ENCODE results near the gene C3orf33.
A peak's percentile ranks its signal among the peaks of the same experiment; 100 is the strongest.

DNA sequence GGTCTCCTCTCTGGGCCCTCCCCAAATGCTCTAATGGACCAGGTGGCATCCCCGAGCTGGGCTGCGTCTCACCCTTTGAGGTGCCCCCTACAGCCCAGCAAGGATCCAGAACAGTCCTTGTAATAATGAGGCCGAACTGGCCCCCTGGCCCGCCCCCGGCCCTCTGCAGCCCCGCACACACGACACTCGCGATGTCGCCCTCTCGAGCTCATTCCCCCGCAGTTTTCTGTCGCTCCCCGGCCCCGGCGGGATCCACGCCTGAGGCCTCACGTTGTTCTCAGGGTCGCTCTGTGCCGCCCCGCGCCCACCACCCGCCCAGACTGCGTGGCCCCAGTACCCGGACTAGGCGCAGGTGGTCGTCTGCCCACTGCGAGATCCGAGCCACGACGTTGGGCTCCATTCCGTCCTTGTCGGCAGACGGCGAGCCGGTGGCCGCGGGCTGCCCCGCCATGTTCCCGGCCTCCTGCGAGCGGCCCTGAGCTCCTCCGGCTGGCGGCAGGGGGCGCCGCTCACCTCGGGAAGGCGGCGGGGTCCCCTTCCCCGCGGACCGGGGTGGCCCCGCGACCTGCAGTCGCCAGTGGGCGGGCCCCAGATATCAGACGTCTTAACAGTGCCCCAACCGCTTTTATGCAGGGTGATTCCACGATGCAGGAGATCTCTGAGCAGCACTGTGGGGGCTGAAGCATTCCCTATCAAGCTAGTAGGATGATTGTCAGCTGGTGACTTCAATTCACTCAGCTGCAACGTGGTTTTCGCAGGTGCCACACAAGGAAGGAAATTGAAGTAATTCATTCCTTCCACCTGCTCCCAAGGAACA lies at the start of gene C3orf33:
- TF ChIP-seq TCF7 (IDR thresholded peaks at IDR 0.05; ENCODE audit: low read depth) (no peak), FOXP1 (IDR thresholded peaks at IDR 0.05) (no peak), FOXP1 (CRISPR knock-in tag; IDR thresholded peaks at IDR 0.05) (no peak), HNRNPUL1 (IDR thresholded peaks at IDR 0.05; ENCODE audit: low read depth, low read length) (no peak), ZNF670 (CRISPR knock-in tag; IDR thresholded peaks at IDR 0.05; ENCODE audit: borderline replicate concordance) (peak; percentile 82; the same call in 1 of the 2 replicates), POLR2G (IDR thresholded peaks at IDR 0.05; ENCODE audit: low read depth, low read length) (peak; percentile 57; the same call in 1 of the 2 replicates), CCAR2 (optimal IDR thresholded peaks at IDR 0.05; ENCODE audit: low read depth, low read length) (no peak)
- TF ChIP-seq, protein P1, sequence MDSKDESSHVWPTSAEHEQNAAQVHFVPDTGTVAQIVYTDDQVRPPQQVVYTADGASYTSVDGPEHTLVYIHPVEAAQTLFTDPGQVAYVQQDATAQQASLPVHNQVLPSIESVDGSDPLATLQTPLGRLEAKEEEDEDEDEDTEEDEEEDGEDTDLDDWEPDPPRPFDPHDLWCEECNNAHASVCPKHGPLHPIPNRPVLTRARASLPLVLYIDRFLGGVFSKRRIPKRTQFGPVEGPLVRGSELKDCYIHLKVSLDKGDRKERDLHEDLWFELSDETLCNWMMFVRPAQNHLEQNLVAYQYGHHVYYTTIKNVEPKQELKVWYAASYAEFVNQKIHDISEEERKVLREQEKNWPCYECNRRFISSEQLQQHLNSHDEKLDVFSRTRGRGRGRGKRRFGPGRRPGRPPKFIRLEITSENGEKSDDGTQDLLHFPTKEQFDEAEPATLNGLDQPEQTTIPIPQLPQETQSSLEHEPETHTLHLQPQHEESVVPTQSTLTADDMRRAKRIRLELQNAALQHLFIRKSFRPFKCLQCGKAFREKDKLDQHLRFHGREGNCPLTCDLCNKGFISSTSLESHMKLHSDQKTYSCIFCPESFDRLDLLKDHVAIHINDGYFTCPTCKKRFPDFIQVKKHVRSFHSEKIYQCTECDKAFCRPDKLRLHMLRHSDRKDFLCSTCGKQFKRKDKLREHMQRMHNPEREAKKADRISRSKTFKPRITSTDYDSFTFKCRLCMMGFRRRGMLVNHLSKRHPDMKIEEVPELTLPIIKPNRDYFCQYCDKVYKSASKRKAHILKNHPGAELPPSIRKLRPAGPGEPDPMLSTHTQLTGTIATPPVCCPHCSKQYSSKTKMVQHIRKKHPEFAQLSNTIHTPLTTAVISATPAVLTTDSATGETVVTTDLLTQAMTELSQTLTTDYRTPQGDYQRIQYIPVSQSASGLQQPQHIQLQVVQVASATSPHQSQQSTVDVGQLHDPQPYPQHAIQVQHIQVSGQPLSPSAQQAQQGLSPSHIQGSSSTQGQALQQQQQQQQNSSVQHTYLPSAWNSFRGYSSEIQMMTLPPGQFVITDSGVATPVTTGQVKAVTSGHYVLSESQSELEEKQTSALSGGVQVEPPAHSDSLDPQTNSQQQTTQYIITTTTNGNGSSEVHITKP (CRISPR knock-in tag; IDR thresholded peaks at IDR 0.05; ENCODE audit: low read depth): 0 out of 2 replicates have a peak, but pooled peaks have one; percentile 0

All from HepG2 (cell line).